WTC11 (cell line): ENCODE results near the gene CHD9NB. TPM values are rescaled to one million over a fixed set of nuclear protein-coding genes. Genes with fewer than 3 reads are reported as not detected.

Experiments used
- ATAC-seq: fragments of 200-7000 bp; cut with Tn5 transposase; 2 replicates; pipeline ENCODE4 v1.10.0; 2021; ENCODE audit warnings: mild to moderate bottlenecking, moderate library complexity
- CTCF ChIA-PET: fragments of 300-600 bp; sonication (Branson Sonifier 250); formaldehyde crosslinking; loops from one replicate; lab custom pipeline; 2021; ENCODE audit warnings: antibody characterized with exemption; lab: Charles Lee
- POLR2A ChIA-PET: fragments of 350-600 bp; sonication (Branson Sonifier 250); formaldehyde crosslinking; loops from one replicate; lab custom pipeline; 2021; ENCODE audit warnings: antibody characterized with exemption; lab: Charles Lee
- DNase-seq: peaks from one replicate; pipeline ENCODE4 v3.0.0; 2021; ENCODE audit warnings: low spot score
- H3K27ac Mint-ChIP-seq: 2 replicates; pipeline ENCODE4 v1.8.0; 2021; ENCODE audit warnings: mixed read lengths
- H3K27me3 Mint-ChIP-seq: 2 replicates; pipeline ENCODE4 v1.8.0; 2021; ENCODE audit warnings: low read depth, mild to moderate bottlenecking, moderate library complexity, mixed read lengths
- H3K36me3 Mint-ChIP-seq: 2 replicates; pipeline ENCODE4 v1.8.0; 2021; ENCODE audit warnings: mixed read lengths
- H3K4me1 Mint-ChIP-seq: 2 replicates; pipeline ENCODE4 v1.8.0; 2022; ENCODE audit warnings: mixed read lengths
- H3K4me3 Mint-ChIP-seq: 2 replicates; pipeline ENCODE4 v1.8.0; 2021; ENCODE audit warnings: mild to moderate bottlenecking, moderate library complexity, mixed read lengths
- H3K9me3 Mint-ChIP-seq: 2 replicates; pipeline ENCODE4 v1.8.0; 2021; ENCODE audit warnings: mixed read lengths
- CDX4 ChIP-seq: fragments of 250-450 bp; sonication (Bioruptor Pico); IDR thresholded peaks from 2 replicates; pipeline ENCODE4 v1.9.0; 2021; ENCODE audit warnings: moderate library complexity, mild to moderate bottlenecking, inconsistent platforms, borderline replicate concordance
- FOXP4 ChIP-seq: sonication (generic); formaldehyde crosslinking; IDR thresholded peaks from 2 replicates; pipeline ENCODE4 v1.8.0; 2022; ENCODE audit warnings: mild to moderate bottlenecking, missing genetic modification reagents
- HMGXB4 ChIP-seq: sonication (generic); formaldehyde crosslinking; IDR thresholded peaks from 2 replicates; pipeline ENCODE4 v1.8.1; 2023; ENCODE audit warnings: mild to moderate bottlenecking, moderate library complexity, missing genetic modification reagents
- MAX ChIP-seq: sonication (generic); formaldehyde crosslinking; IDR thresholded peaks from 2 replicates; pipeline ENCODE4 v1.8.0; 2022; ENCODE audit warnings: mild to moderate bottlenecking, missing genetic modification reagents
- NFYB ChIP-seq: sonication (generic); formaldehyde crosslinking; conservative IDR thresholded peaks from 2 replicates; pipeline ENCODE4 v1.8.0; 2022; ENCODE audit warnings: low read depth, missing genetic modification reagents
- PRDM15 ChIP-seq: sonication (generic); formaldehyde crosslinking; IDR thresholded peaks from 2 replicates; pipeline ENCODE4 v1.8.0; 2022; ENCODE audit warnings: missing genetic modification reagents
- TEAD4 ChIP-seq: sonication (generic); formaldehyde crosslinking; IDR thresholded peaks from 2 replicates; pipeline ENCODE4 v1.8.0; 2022; ENCODE audit warnings: mild to moderate bottlenecking, missing genetic modification reagents
- ZNF121 ChIP-seq: sonication (generic); formaldehyde crosslinking; IDR thresholded peaks from 2 replicates; pipeline ENCODE4 v1.8.0; 2023; ENCODE audit warnings: missing genetic modification reagents
- ZNF263 ChIP-seq: sonication (generic); formaldehyde crosslinking; IDR thresholded peaks from 2 replicates; pipeline ENCODE4 v1.8.1; 2022; ENCODE audit warnings: low read depth, mild to moderate bottlenecking, moderate library complexity, missing genetic modification reagents
- ZNF423 ChIP-seq: fragments of 250-450 bp; sonication (Bioruptor Pico); IDR thresholded peaks from 2 replicates; pipeline ENCODE4 v2.1.2; 2022; ENCODE audit warnings: mild to moderate bottlenecking, moderate library complexity
- ZNF425 ChIP-seq: fragments of 250-450 bp; sonication (Bioruptor Pico); conservative IDR thresholded peaks from 2 replicates; pipeline ENCODE4 v1.9.0; 2021; ENCODE audit warnings: mild to moderate bottlenecking
- ZNF512 ChIP-seq: sonication (generic); formaldehyde crosslinking; IDR thresholded peaks from 2 replicates; pipeline ENCODE4 v1.8.1; 2022; ENCODE audit warnings: missing genetic modification reagents, borderline replicate concordance
- ZNF532 ChIP-seq: fragments of 250-450 bp; sonication (Bioruptor Pico); IDR thresholded peaks from 2 replicates; pipeline ENCODE4 v1.9.0; 2021; ENCODE audit warnings: mild to moderate bottlenecking, borderline replicate concordance
- total RNA-seq: library from RNA; stranded (reverse); gene quantifications from 3 replicates; pipeline ENCODE4 v1.2.3, GENCODE V29; 2021

CHD9NB gene
- total RNA-seq, 1 experiment from 2014 or later = 3.5 TPM

- no peak for TF ChIP-seq FOXP4
- TF ChIP-seq ZNF532 (CRISPR knock-in tag) = no peak
- TF ChIP-seq ZNF121 (CRISPR knock-in tag) = no peak
- TF ChIP-seq ZNF423 (CRISPR knock-in tag) = no peak
These were observed 8.6 kb upstream of the CHD9NB start (continued) for GRCh38 chr16:53061256-53061655.

GRCh38 chr16:53059672-53060071 lies 7.0 kb upstream of the CHD9NB start:
- H3K9me3 Mint-ChIP-seq = no peaks in the 10 kb centered on the region
- ChIA-PET POLR2A (no interaction called here), CTCF (no interaction called here)
- H3K27me3 Mint-ChIP-seq = no peaks in the 10 kb centered on the region
- H3K4me1 Mint-ChIP-seq = peaks cover 35% of the 10 kb centered on the region
- no peak for TF ChIP-seq ZNF425 (CRISPR knock-in tag)
- TF ChIP-seq PRDM15 = no peak
- DNase-seq (no peak), ATAC-seq (no peak)
- no peaks in the 10 kb centered on the region for H3K36me3 Mint-ChIP-seq
- no peak overlapping the region for H3K27ac Mint-ChIP-seq
- H3K4me3 Mint-ChIP-seq = no peak overlapping the region

GRCh38 chr16:53058882-53059281 lies 6.2 kb upstream of the CHD9NB start:
- ATAC-seq = no peak
- ChIA-PET POLR2A (no interaction called here), CTCF (no interaction called here)
- Mint-ChIP-seq H3K4me3 (no peak overlapping the region), H3K4me1 (peaks cover 40% of the 10 kb centered on the region), H3K27ac (peak overlapping the region; percentile 90), H3K9me3 (no peaks in the 10 kb centered on the region), H3K36me3 (no peaks in the 10 kb centered on the region), H3K27me3 (no peaks in the 10 kb centered on the region)
- no peak for TF ChIP-seq NFYB (CRISPR knock-in tag)
- no peak for TF ChIP-seq ZNF263 (CRISPR knock-in tag)
- TF ChIP-seq CDX4 (CRISPR knock-in tag) = no peak
- no peak for TF ChIP-seq TEAD4 (CRISPR knock-in tag)
- TF ChIP-seq MAX (CRISPR knock-in tag) = no peak
- no peak for TF ChIP-seq ZNF121 (CRISPR knock-in tag)
- no peak for TF ChIP-seq ZNF512 (CRISPR knock-in tag)
- TF ChIP-seq HMGXB4 (CRISPR knock-in tag) = no peak
- DNase-seq = no peak
